K562 (cell line): ENCODE results near the gene MOG. TPM values are rescaled to one million over a fixed set of nuclear protein-coding genes. Genes with fewer than 3 reads are reported as not detected.
A peak's percentile ranks its signal among the peaks of the same experiment; 100 is the strongest.

Experiments used
- ATAC-seq: fragments of 200-7000 bp; cut with Tn5 transposase; 3 replicates; pipeline ENCODE4 v1.9.1; 2020; ENCODE audit warnings: moderate library complexity
- BruUV-seq: library from RNA; stranded (reverse); fragments of 400-500 nt; replicated peaks from 2 replicates; lab custom pipeline; 2021; lab: Mats Ljungman, UMichigan
- CTCF ChIA-PET: fragments of 300-600 bp; formaldehyde crosslinking; extraction: SDS; loops from one replicate; lab custom pipeline; 2021; ENCODE audit warnings: low intra/inter-chr PET ratio; lab: Yijun Ruan, JAX
- POLR2A ChIA-PET: fragments of 300-600, 350-650 bp; sonication (Branson Sonifier 250); formaldehyde crosslinking; extraction: SDS; loops from one replicate; lab custom pipeline; 2021; ENCODE audit warnings: antibody characterized with exemption, inconsistent platforms; lab: Yijun Ruan, JAX
- DNase-seq, 4 experiments: peaks; one replicate each; pipeline versions ENCODE4 v3.0.0 to v3.0.0-alpha.2; 2011 to 2018; ENCODE audit warnings: low spot score in 3 of 4, mixed read lengths in 3 of 4; ENCODE audit errors: extremely low read depth in 1 of 4
- FAIRE-seq: peaks from 2 replicates; lab custom pipeline; 2011; peaks lifted over from hg19 to GRCh38; lab: Jason Lieb, UNC
- H2AFZ ChIP-seq: 2 replicates; pipeline ENCODE4 v1.6.0; 2011; ENCODE audit warnings: low read depth, low read length, control low read depth, inconsistent platforms
- H3K27ac ChIP-seq: fragments of 200-600 bp; 3 replicates; pipeline ENCODE4 v1.8.0; 2011; ENCODE audit warnings: low read depth, mild to moderate bottlenecking, control low read depth, inconsistent platforms, low read length, moderate library complexity, mixed read lengths; ENCODE audit errors: extremely low read depth
- H3K27me3 ChIP-seq, 2 experiments: fragments of 300-600 bp in 1 of 2; 2 replicates in 1 of 2; 3 replicates in 1 of 2; pipeline versions ENCODE4 v1.6.0 to v1.8.0; 2011; ENCODE audit warnings: inconsistent platforms in 2 of 2, low read length in 2 of 2, mild to moderate bottlenecking in 1 of 2, mixed read lengths in 1 of 2, moderate library complexity in 1 of 2; ENCODE audit not compliant: control insufficient read depth in 2 of 2, insufficient read depth in 2 of 2
- H3K36me3 ChIP-seq: fragments of 300-600 bp; 3 replicates; pipeline ENCODE4 v1.8.0; 2011; ENCODE audit warnings: mild to moderate bottlenecking, low read length, inconsistent platforms; ENCODE audit not compliant: control insufficient read depth, insufficient read depth
- H3K4me1 ChIP-seq, 2 experiments: fragments of 200-600 bp in 1 of 2; replicated peaks in 1 of 2; 2 replicates in 1 of 2; 3 replicates in 1 of 2; pipeline versions ENCODE4 v1.5.1 to v1.8.0; 2011; ENCODE audit warnings: inconsistent platforms in 2 of 2, low read length in 2 of 2, mild to moderate bottlenecking in 1 of 2, mixed read lengths in 1 of 2, moderate library complexity in 1 of 2; ENCODE audit not compliant: control insufficient read depth in 2 of 2, insufficient read depth in 2 of 2
- H3K4me2 ChIP-seq: 2 replicates; pipeline ENCODE4 v1.6.1; 2011; ENCODE audit warnings: low read length, control low read depth, inconsistent platforms, mixed read lengths; ENCODE audit not compliant: insufficient read depth
- H3K4me3 ChIP-seq: fragments of 200-600 bp; sonication (generic), shearing (Covaris generic); 2 replicates; pipeline ENCODE4 v1.5.1; 2016; ENCODE audit warnings: control low read depth, inconsistent platforms
- H3K79me2 ChIP-seq: fragments of 200-600 bp; 3 replicates; pipeline ENCODE4 v1.8.0; 2011; ENCODE audit warnings: low read length, inconsistent platforms; ENCODE audit not compliant: control insufficient read depth, insufficient read depth
- H3K9ac ChIP-seq, 2 experiments: 2 replicates each; pipeline versions ENCODE4 v1.6.0 to v1.6.1; 2011; ENCODE audit warnings: low read depth in 2 of 2, low read length in 2 of 2, control low read depth in 1 of 2, inconsistent platforms in 1 of 2, mild to moderate bottlenecking in 1 of 2, mixed read lengths in 1 of 2; ENCODE audit not compliant: insufficient read depth in 1 of 2
- H3K9me1 ChIP-seq: one replicate; pipeline ENCODE4 v1.6.0; 2011; ENCODE audit warnings: inconsistent platforms, mild to moderate bottlenecking, low read length, moderate library complexity; ENCODE audit not compliant: control insufficient read depth, insufficient read depth
- H3K9me3 ChIP-seq: replicated peaks from 2 replicates; pipeline ENCODE4 v1.5.1; 2011; ENCODE audit warnings: low read depth, low read length, inconsistent platforms; ENCODE audit not compliant: control insufficient read depth, insufficient read depth
- H4K20me1 ChIP-seq: replicated peaks from 2 replicates; pipeline ENCODE4 v1.6.1; 2011; ENCODE audit warnings: low read length, inconsistent platforms, mixed read lengths; ENCODE audit not compliant: control insufficient read depth, insufficient read depth
- ZNF57 ChIP-seq: fragments of 450-650 bp; formaldehyde crosslinking; IDR thresholded peaks from 2 replicates; pipeline ENCODE4 v1.4.0; 2020; ENCODE audit warnings: mild to moderate bottlenecking, moderate library complexity
- WGBS: fragments of 100-300 bp; shearing (Covaris generic); methylation state at CpG from one replicate; pipeline ENCODE4 v1.1.6; 2016; ENCODE audit warnings: low coverage, mixed read lengths; ENCODE audit not compliant: insufficient coverage; ENCODE audit errors: missing lambda C conversion rate; 5-methylcytosine and 5-hydroxymethylcytosine counted together
- in situ Hi-C: fragments of 300-500 bp; cut with MboI; formaldehyde crosslinking; loops from 4 replicates; pipeline ENCODE4 v1.15.0; 2018; ENCODE audit warnings: inconsistent platforms, mixed read lengths
- intact Hi-C: fragments of 100-400 bp; cut with micrococcal nuclease; formaldehyde crosslinking; loops from 2 replicates; pipeline ENCODE4 v1.14.2; 2022
- polyA plus RNA-seq, 8 experiments: library from polyadenylated mRNA; depleted of rRNA in 4 of 8; stranded (reverse) in 5 of 8; unstranded in 3 of 8; fragments of >200 nt; fragmentation: Nextera tagmentation in 2 of 8; fragmentation: Illumina TruSeq in 1 of 8; extraction: Ambion mirVana in 2 of 8; extraction: Trizol in 1 of 8; gene quantifications; 2 replicates each; pipeline versions ENCODE4 v1.2.1 to v1.2.3, GENCODE V29; 2011 to 2014; ENCODE audit warnings: inconsistent platforms in 1 of 8, missing spikeins in 1 of 8
- small RNA-seq: library from RNA; depleted of rRNA; stranded (forward); fragments of <200 nt; gene quantifications from one replicate; pipeline ENCODE3, GENCODE V24; 2014
- total RNA-seq, 7 experiments: library from RNA; depleted of rRNA in 6 of 7; stranded (reverse); fragments of >200 nt in 6 of 7; fragmentation: Illumina TruSeq in 2 of 7; extraction: Trizol in 2 of 7; gene quantifications; 2 replicates each; pipeline versions ENCODE4 v1.2.1 to v1.2.3, GENCODE V29; 2011 to 2021; ENCODE audit warnings: low replicate concordance in 1 of 7
- TF ChIP-seq, protein P1 (sequence below), 3 experiments: IDR thresholded peaks in 2 of 3; conservative IDR thresholded peaks in 1 of 3; 2 replicates each; pipeline ENCODE4 v1.5.1; 2011 to 2012; ENCODE audit warnings: low read length in 3 of 3, mild to moderate bottlenecking in 3 of 3, control low read depth in 2 of 3, improper control_type of control experiment in 1 of 3, inconsistent platforms in 1 of 3, low read depth in 1 of 3, mixed read lengths in 1 of 3, moderate library complexity in 1 of 3; ENCODE audit not compliant: insufficient read depth in 2 of 3

The MOG gene
- total and polyA plus RNA-seq, 9 of the 15 experiments (the other 6 are each of a cell fraction or from before 2014, with no cell fraction given) = not detected

DNA sequence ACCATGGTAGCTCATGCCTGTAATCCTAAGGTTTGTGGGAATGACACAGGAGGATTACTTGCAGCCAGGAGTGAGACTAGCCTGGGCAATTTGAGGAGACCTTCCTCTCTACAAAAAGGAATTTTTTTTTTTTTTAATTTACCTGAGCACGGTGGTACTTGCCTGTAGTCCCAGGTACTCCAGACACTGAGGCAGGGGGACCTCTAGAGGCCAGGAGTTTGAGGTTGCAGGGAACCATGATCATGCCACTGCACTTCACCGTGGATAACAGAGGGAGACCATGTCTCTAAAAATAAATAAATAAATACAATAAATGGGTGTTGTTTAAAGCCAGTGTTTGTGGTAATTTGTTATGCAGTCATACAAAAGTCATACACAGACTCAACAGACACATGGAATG is 64.0 kb downstream of the MOG start:
- 0% methylated on average over 2 of the region's 2 CpGs for WGBS
- FAIRE-seq (no peak), DNase-seq (no peak), ATAC-seq (no peak)
- Histone ChIP-seq H3K9me1 (no peaks in the 10 kb centered on the region), H3K79me2 (no peaks in the 10 kb centered on the region), H4K20me1 (no peaks in the 10 kb centered on the region), H3K9ac (no peak overlapping the region), H3K9me3 (no peaks in the 10 kb centered on the region), H3K36me3 (no peaks in the 10 kb centered on the region), H3K4me3 (no peak overlapping the region), H3K4me1 (peaks cover 0 to 10% of the 10 kb centered on the region in 2 experiments; a peak in 2 of 5 replicates), H3K4me2 (no peak overlapping the region), H3K27ac (no peak overlapping the region), H2AFZ (no peak overlapping the region), H3K27me3 (peaks cover 2 to 24% of the 10 kb centered on the region in 2 experiments; a peak in 2 of 5 replicates)
- in situ Hi-C loops = no loop called here
- BruUV-seq = no TSS peak
- CTCF ChIA-PET = no interaction called here
- TF ChIP-seq ZNF57 (CRISPR knock-in tag) = no peak
- TF ChIP-seq, protein P1, sequence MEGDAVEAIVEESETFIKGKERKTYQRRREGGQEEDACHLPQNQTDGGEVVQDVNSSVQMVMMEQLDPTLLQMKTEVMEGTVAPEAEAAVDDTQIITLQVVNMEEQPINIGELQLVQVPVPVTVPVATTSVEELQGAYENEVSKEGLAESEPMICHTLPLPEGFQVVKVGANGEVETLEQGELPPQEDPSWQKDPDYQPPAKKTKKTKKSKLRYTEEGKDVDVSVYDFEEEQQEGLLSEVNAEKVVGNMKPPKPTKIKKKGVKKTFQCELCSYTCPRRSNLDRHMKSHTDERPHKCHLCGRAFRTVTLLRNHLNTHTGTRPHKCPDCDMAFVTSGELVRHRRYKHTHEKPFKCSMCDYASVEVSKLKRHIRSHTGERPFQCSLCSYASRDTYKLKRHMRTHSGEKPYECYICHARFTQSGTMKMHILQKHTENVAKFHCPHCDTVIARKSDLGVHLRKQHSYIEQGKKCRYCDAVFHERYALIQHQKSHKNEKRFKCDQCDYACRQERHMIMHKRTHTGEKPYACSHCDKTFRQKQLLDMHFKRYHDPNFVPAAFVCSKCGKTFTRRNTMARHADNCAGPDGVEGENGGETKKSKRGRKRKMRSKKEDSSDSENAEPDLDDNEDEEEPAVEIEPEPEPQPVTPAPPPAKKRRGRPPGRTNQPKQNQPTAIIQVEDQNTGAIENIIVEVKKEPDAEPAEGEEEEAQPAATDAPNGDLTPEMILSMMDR (IDR thresholded peaks at IDR 0.05 in 2 of 3, conservative IDR thresholded peaks at IDR 0.05 in 1 of 3; ENCODE audit: insufficient read depth in 2 of 3, low read depth in 1 of 3, low read length in 3 of 3) = peak in 2 of 3 experiments; percentile 5 to 21; a peak in 1 of 6 replicates
- POLR2A ChIA-PET = no interaction called here
- intact Hi-C loops = no loop called here

Small RNA genes within 50 kb of the gene (small RNA-seq; reads per million reads assigned to genes)
- not detected for gene SUMO2P1

Other genes with a start within 250 kb of the MOG start
Only the 7 nearest of the 11 such genes appear.
- not detected in 2 replicates for gene MAS1L, start 169.1 kb upstream of the MOG start, total RNA-seq (2014; rRNA removed)
- not detected in 2 replicates for gene MAS1L, start 169.1 kb upstream of the MOG start, total RNA-seq (2014; rRNA removed; fragmentation: Illumina TruSeq; extraction: Trizol)
- not detected in 2 replicates for gene MAS1L, start 169.1 kb upstream of the MOG start, total RNA-seq (2015; rRNA removed; fragmentation: Illumina TruSeq; extraction: Trizol)
- gene MAS1L, start 169.1 kb upstream of the MOG start, total RNA-seq (2021) = not detected in 2 replicates
- gene MAS1L, start 169.1 kb upstream of the MOG start, polyA plus RNA-seq (2011; rRNA removed) = not detected in 2 replicates
- gene MAS1L, start 169.1 kb upstream of the MOG start, polyA plus RNA-seq (2014; fragmentation: Illumina TruSeq; extraction: Trizol) = not detected in 2 replicates
- not detected for gene MAS1L, start 169.1 kb upstream of the MOG start, polyA plus RNA-seq (2014; fragmentation: Nextera tagmentation; extraction: Ambion mirVana)
- gene MAS1L, start 169.1 kb upstream of the MOG start, polyA plus RNA-seq (2014; rRNA removed) = not detected in 2 replicates
- gene UBD, start 97.4 kb upstream of the MOG start, total RNA-seq (2014; rRNA removed) = not detected in 2 replicates
- not detected in 2 replicates for gene UBD, start 97.4 kb upstream of the MOG start, total RNA-seq (2014; rRNA removed; fragmentation: Illumina TruSeq; extraction: Trizol)
- not detected in 2 replicates for gene UBD, start 97.4 kb upstream of the MOG start, total RNA-seq (2015; rRNA removed; fragmentation: Illumina TruSeq; extraction: Trizol)
- gene UBD, start 97.4 kb upstream of the MOG start, total RNA-seq (2021) = not detected in 2 replicates
- not detected in 2 replicates for gene UBD, start 97.4 kb upstream of the MOG start, polyA plus RNA-seq (2011; rRNA removed)
- not detected in 2 replicates for gene UBD, start 97.4 kb upstream of the MOG start, polyA plus RNA-seq (2014; fragmentation: Illumina TruSeq; extraction: Trizol)
- not detected for gene UBD, start 97.4 kb upstream of the MOG start, polyA plus RNA-seq (2014; fragmentation: Nextera tagmentation; extraction: Ambion mirVana)
- 0.08 TPM in 1 of 2 replicates, not detected in the other for gene UBD, start 97.4 kb upstream of the MOG start, polyA plus RNA-seq (2014; rRNA removed)
- gene OR2H2, start 72.0 kb upstream of the MOG start, total RNA-seq (2014; rRNA removed) = not detected in 2 replicates
- not detected in 2 replicates for gene OR2H2, start 72.0 kb upstream of the MOG start, total RNA-seq (2014; rRNA removed; fragmentation: Illumina TruSeq; extraction: Trizol)
- gene OR2H2, start 72.0 kb upstream of the MOG start, total RNA-seq (2015; rRNA removed; fragmentation: Illumina TruSeq; extraction: Trizol) = not detected in 2 replicates
- not detected in 2 replicates for gene OR2H2, start 72.0 kb upstream of the MOG start, total RNA-seq (2021)
- not detected in 2 replicates for gene OR2H2, start 72.0 kb upstream of the MOG start, polyA plus RNA-seq (2011; rRNA removed)
- not detected in 2 replicates for gene OR2H2, start 72.0 kb upstream of the MOG start, polyA plus RNA-seq (2014; fragmentation: Illumina TruSeq; extraction: Trizol)
- not detected for gene OR2H2, start 72.0 kb upstream of the MOG start, polyA plus RNA-seq (2014; fragmentation: Nextera tagmentation; extraction: Ambion mirVana)
- not detected in 2 replicates for gene OR2H2, start 72.0 kb upstream of the MOG start, polyA plus RNA-seq (2014; rRNA removed)
- gene GABBR1, start 23.9 kb upstream of the MOG start, total RNA-seq (2014; rRNA removed) = 8.4 and 13.8 TPM in 2 replicates
- 13.8 and 18.0 TPM in 2 replicates for gene GABBR1, start 23.9 kb upstream of the MOG start, total RNA-seq (2014; rRNA removed; fragmentation: Illumina TruSeq; extraction: Trizol)
- gene GABBR1, start 23.9 kb upstream of the MOG start, total RNA-seq (2015; rRNA removed; fragmentation: Illumina TruSeq; extraction: Trizol) = 20.8 and 24.1 TPM in 2 replicates
- gene GABBR1, start 23.9 kb upstream of the MOG start, total RNA-seq (2021) = 32.0 and 43.6 TPM in 2 replicates
- gene GABBR1, start 23.9 kb upstream of the MOG start, polyA plus RNA-seq (2011; rRNA removed) = 32.0 and 38.1 TPM in 2 replicates
- gene GABBR1, start 23.9 kb upstream of the MOG start, polyA plus RNA-seq (2014; fragmentation: Illumina TruSeq; extraction: Trizol) = 30.7 and 39.5 TPM in 2 replicates
- 1 to 10 TPM; 2.2 to 2.4 TPM for gene GABBR1, start 23.9 kb upstream of the MOG start, polyA plus RNA-seq (2014; fragmentation: Nextera tagmentation; extraction: Ambion mirVana)
- 42.1 and 48.3 TPM in 2 replicates for gene GABBR1, start 23.9 kb upstream of the MOG start, polyA plus RNA-seq (2014; rRNA removed)
- gene ZFP57, start 24.1 kb downstream of the MOG start, total RNA-seq (2014; rRNA removed) = 0.20 and 0.23 TPM in 2 replicates
- gene ZFP57, start 24.1 kb downstream of the MOG start, total RNA-seq (2014; rRNA removed; fragmentation: Illumina TruSeq; extraction: Trizol) = 0.13 and 0.22 TPM in 2 replicates
- gene ZFP57, start 24.1 kb downstream of the MOG start, total RNA-seq (2015; rRNA removed; fragmentation: Illumina TruSeq; extraction: Trizol) = 0.07 TPM in 1 of 2 replicates, not detected in the other
- gene ZFP57, start 24.1 kb downstream of the MOG start, total RNA-seq (2021) = 0.13 TPM in 2 replicates
- 0.04 TPM in 1 of 2 replicates, not detected in the other for gene ZFP57, start 24.1 kb downstream of the MOG start, polyA plus RNA-seq (2011; rRNA removed)
- gene ZFP57, start 24.1 kb downstream of the MOG start, polyA plus RNA-seq (2014; fragmentation: Illumina TruSeq; extraction: Trizol) = 0.10 and 0.28 TPM in 2 replicates
- under 1 TPM; 0.07 to 0.11 TPM for gene ZFP57, start 24.1 kb downstream of the MOG start, polyA plus RNA-seq (2014; fragmentation: Nextera tagmentation; extraction: Ambion mirVana)
- gene ZFP57, start 24.1 kb downstream of the MOG start, polyA plus RNA-seq (2014; rRNA removed) = 0.09 and 0.28 TPM in 2 replicates
- gene HLA-F, start 66.3 kb downstream of the MOG start, total RNA-seq (2014; rRNA removed) = not detected in 2 replicates
- not detected in 2 replicates for gene HLA-F, start 66.3 kb downstream of the MOG start, total RNA-seq (2014; rRNA removed; fragmentation: Illumina TruSeq; extraction: Trizol)
- gene HLA-F, start 66.3 kb downstream of the MOG start, total RNA-seq (2015; rRNA removed; fragmentation: Illumina TruSeq; extraction: Trizol) = not detected in 2 replicates
- gene HLA-F, start 66.3 kb downstream of the MOG start, total RNA-seq (2021) = 0.40 and 0.89 TPM in 2 replicates
- not detected in 2 replicates for gene HLA-F, start 66.3 kb downstream of the MOG start, polyA plus RNA-seq (2011; rRNA removed)
- not detected in 2 replicates for gene HLA-F, start 66.3 kb downstream of the MOG start, polyA plus RNA-seq (2014; fragmentation: Illumina TruSeq; extraction: Trizol)
- under 1 TPM; 0.46 to 0.76 TPM for gene HLA-F, start 66.3 kb downstream of the MOG start, polyA plus RNA-seq (2014; fragmentation: Nextera tagmentation; extraction: Ambion mirVana)
- gene HLA-F, start 66.3 kb downstream of the MOG start, polyA plus RNA-seq (2014; rRNA removed) = 0.15 TPM in 1 of 2 replicates, not detected in the other
- gene HLA-G, start 170.7 kb downstream of the MOG start, total RNA-seq (2014; rRNA removed) = not detected in 2 replicates
- not detected in 2 replicates for gene HLA-G, start 170.7 kb downstream of the MOG start, total RNA-seq (2014; rRNA removed; fragmentation: Illumina TruSeq; extraction: Trizol)
- not detected in 2 replicates for gene HLA-G, start 170.7 kb downstream of the MOG start, total RNA-seq (2015; rRNA removed; fragmentation: Illumina TruSeq; extraction: Trizol)
- not detected in 2 replicates for gene HLA-G, start 170.7 kb downstream of the MOG start, total RNA-seq (2021)
- not detected in 2 replicates for gene HLA-G, start 170.7 kb downstream of the MOG start, polyA plus RNA-seq (2011; rRNA removed)
- not detected in 2 replicates for gene HLA-G, start 170.7 kb downstream of the MOG start, polyA plus RNA-seq (2014; fragmentation: Illumina TruSeq; extraction: Trizol)
- not detected for gene HLA-G, start 170.7 kb downstream of the MOG start, polyA plus RNA-seq (2014; fragmentation: Nextera tagmentation; extraction: Ambion mirVana)
- 0.13 TPM in 1 of 2 replicates, not detected in the other for gene HLA-G, start 170.7 kb downstream of the MOG start, polyA plus RNA-seq (2014; rRNA removed)